GM18520 (cell line): ENCODE results near the gene CD19.
"Not testable (repeated sequence)": the region's sequence is repeated elsewhere in the genome, so short reads cannot be mapped to it uniquely, and the experiment has no call there.

Source experiments
- ATAC-seq: cut with Tn5 transposase; IDR thresholded peaks from one replicate; pipeline ENCODE4 v1.9.1; 2021; ENCODE audit not compliant: unreplicated experiment

CD19 gene

GRCh38 chr16:28980330-28980729 lies 48.6 kb downstream of the CD19 start:
- not testable (repeated sequence) for ATAC-seq

- ATAC-seq: no peak
These were observed 49.2 kb downstream of the CD19 start for GRCh38 chr16:28980929-28981328.

GRCh38 chr16:28981517-28981916 lies 49.7 kb downstream of the CD19 start:
- no peak for ATAC-seq

- no peak for ATAC-seq
These were observed 50.6 kb downstream of the CD19 start for GRCh38 chr16:28982418-28982817.

GRCh38 chr16:28982949-28983348 lies 51.2 kb downstream of the CD19 start:
- no peak for ATAC-seq

- ATAC-seq: no peak
These were observed 51.9 kb downstream of the CD19 start for GRCh38 chr16:28983644-28984043.

GRCh38 chr16:28984091-28984490 lies 52.3 kb downstream of the CD19 start:
- ATAC-seq: no peak

- no peak for ATAC-seq
These were observed 52.9 kb downstream of the CD19 start, which contains the start of gene LAT for GRCh38 chr16:28984619-28985135. LAT (plus strand) TSS chr16:28985052; CDS start chr16:28985418, 366 bp downstream.

- ATAC-seq: no peak
These were observed 53.7 kb downstream of the CD19 start for GRCh38 chr16:28985211-28986041.

- ATAC-seq: no peak
These were observed 54.3 kb downstream of the CD19 start for GRCh38 chr16:28986046-28986445.

GRCh38 chr16:28986492-28986891 lies 54.7 kb downstream of the CD19 start:
- no peak for ATAC-seq

- ATAC-seq: no peak
These were observed 55.5 kb downstream of the CD19 start for GRCh38 chr16:28987170-28987853.
